Measurements from ENCODE around the gene GPBP1.

- TF ChIP-seq CTCF (IDR thresholded peaks at IDR 0.05) (no peak), EP300 (IDR thresholded peaks at IDR 0.05) (no peak), POLR2AphosphoS5 (IDR thresholded peaks at IDR 0.05) (no peak)
Observed at GRCh38 chr5:57190593-57190992, 16.7 kb downstream of the GPBP1 start.
